GM21723 (cell line): ENCODE results near the gene CTDSPL.
"Not testable (repeated sequence)": the region's sequence is repeated elsewhere in the genome, so short reads cannot be mapped to it uniquely, and the experiment has no call there.

Experiments used
- ATAC-seq: cut with Tn5 transposase; IDR thresholded peaks from one replicate; pipeline ENCODE4 v1.9.1; 2021; ENCODE audit warnings: mild to moderate bottlenecking, moderate library complexity; ENCODE audit not compliant: unreplicated experiment

Gene CTDSPL

GRCh38 chr3:38030126-38031021, 168.7 kb downstream of the CTDSPL start:
- ATAC-seq: no peak

- no peak for ATAC-seq
These were observed 169.6 kb downstream of the CTDSPL start for GRCh38 chr3:38031022-38031994.

DNA sequence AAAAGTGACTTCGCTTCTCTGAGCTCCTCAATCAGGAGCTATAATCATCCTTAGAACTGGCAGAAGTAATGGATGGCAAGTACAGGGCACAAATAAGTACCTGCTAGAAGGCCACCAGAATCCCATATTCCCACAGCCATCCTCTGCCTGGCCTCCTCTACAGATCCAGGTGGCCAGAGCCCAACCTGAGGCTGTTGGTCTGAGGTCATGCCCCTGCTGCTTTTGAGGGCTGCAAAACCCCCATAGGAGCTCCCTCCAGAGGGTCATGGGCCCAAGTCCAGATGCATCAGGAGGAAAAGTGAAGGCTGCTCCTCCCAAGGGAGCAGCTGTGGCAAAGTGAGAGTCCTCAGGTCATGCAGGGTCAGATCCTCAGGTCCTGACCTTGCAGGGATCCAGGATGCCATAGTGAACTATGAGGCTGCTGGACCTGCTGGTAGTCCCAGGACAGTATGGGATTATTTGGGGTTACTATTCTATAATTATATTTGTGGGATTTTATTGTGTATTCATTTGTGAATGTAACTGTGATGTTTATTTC, 170.7 kb downstream of the CTDSPL start:
- no peak for ATAC-seq

- not testable (repeated sequence) for ATAC-seq
These were observed 171.9 kb downstream of the CTDSPL start for GRCh38 chr3:38033586-38033985.
